ENCODE results near the gene NFKBIB.

DNA sequence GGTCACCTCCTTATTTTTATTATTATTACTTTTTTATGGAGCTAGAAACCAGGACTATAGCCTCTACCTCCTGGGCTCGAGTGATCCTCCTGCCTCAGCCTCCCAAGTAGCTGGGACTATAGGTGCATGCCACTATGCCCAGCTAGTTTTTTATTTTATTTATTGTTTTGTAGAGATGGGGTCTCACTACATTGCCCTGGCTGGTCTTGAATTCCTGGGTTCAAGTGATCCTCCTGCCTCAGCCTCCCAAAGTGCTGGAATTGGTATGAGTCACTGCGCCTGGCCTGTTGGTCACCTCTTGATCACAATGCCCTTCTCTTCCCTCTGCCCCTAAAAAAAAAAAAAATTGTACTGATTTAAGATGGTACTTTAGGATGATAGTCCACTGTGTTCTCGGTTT lies 51.4 kb downstream of the NFKBIB start:
- no peak for TF ChIP-seq CTCF (optimal IDR thresholded peaks at IDR 0.05 in 1 of 3, IDR thresholded peaks at IDR 0.05 in 1 of 3, conservative IDR thresholded peaks at IDR 0.05 in 1 of 3; ENCODE audit: extremely low read depth in 1 of 3, insufficient read depth in 2 of 3, low read length in 3 of 3)
- no peak for TF ChIP-seq EZH2 (IDR thresholded peaks at IDR 0.05; ENCODE audit: low read length)

Measured in keratinocyte (primary cell).